H1 (cell line): ENCODE data around the gene TAF12. TPM values are rescaled to one million over a fixed set of nuclear protein-coding genes. Genes with fewer than 3 reads are reported as not detected.
"Not testable (repeated sequence)": the region's sequence is repeated elsewhere in the genome, so short reads cannot be mapped to it uniquely, and the experiment has no call there.

Source experiments
- CTCF ChIA-PET: fragments of 300-600 bp; sonication (Branson Sonifier 250); formaldehyde crosslinking; loops from one replicate; lab custom pipeline; 2021; ENCODE audit not compliant: partially characterized antibody; lab: Charles Lee
- POLR2A ChIA-PET: fragments of 300-600 bp; sonication (Branson Sonifier 250); formaldehyde crosslinking; loops from one replicate; lab custom pipeline; 2021; ENCODE audit warnings: inconsistent platforms; ENCODE audit not compliant: partially characterized antibody; lab: Charles Lee
- DNase-seq, 2 experiments: peaks; one replicate each; pipeline versions ENCODE4 v3.0.0 to v3.0.0-alpha.2; 2010 to 2022; ENCODE audit warnings: low spot score in 2 of 2, low read depth in 1 of 2, mixed read lengths in 1 of 2
- FAIRE-seq: peaks from 2 replicates; lab custom pipeline; 2011; peaks lifted over from hg19 to GRCh38; lab: Jason Lieb, UNC
- H2AFZ ChIP-seq: 2 replicates; pipeline ENCODE4 v1.8.1; 2012; ENCODE audit warnings: low read length, inconsistent platforms
- H2AK5ac ChIP-seq: 2 replicates; pipeline ENCODE4 v1.6.1; 2013; ENCODE audit warnings: low read depth, low read length
- H2BK120ac ChIP-seq: replicated peaks from 2 replicates; pipeline ENCODE3; 2013; ENCODE audit warnings: low read depth, low read length, inconsistent platforms
- H2BK12ac ChIP-seq: 2 replicates; pipeline ENCODE4 v1.6.1; 2013; ENCODE audit warnings: low read depth, low read length
- H2BK15ac ChIP-seq: 2 replicates; pipeline ENCODE4 v1.6.1; 2013; ENCODE audit warnings: low read length
- H2BK20ac ChIP-seq: 2 replicates; pipeline ENCODE4 v1.6.1; 2013; ENCODE audit warnings: low read length
- H2BK5ac ChIP-seq: 2 replicates; pipeline ENCODE4 v1.6.1; 2013; ENCODE audit warnings: low read depth, low read length
- H3K14ac ChIP-seq: 2 replicates; pipeline ENCODE4 v1.6.1; 2013; ENCODE audit warnings: inconsistent platforms; ENCODE audit not compliant: insufficient read length
- H3K18ac ChIP-seq: 2 replicates; pipeline ENCODE4 v1.6.1; 2013; ENCODE audit warnings: low read length; ENCODE audit errors: extremely low read depth
- H3K23ac ChIP-seq: 2 replicates; pipeline ENCODE4 v1.6.1; 2013; ENCODE audit warnings: inconsistent platforms; ENCODE audit not compliant: insufficient read length
- H3K23me2 ChIP-seq: 2 replicates; pipeline ENCODE4 v1.6.1; 2013; ENCODE audit warnings: low read depth, low read length
- H3K27ac ChIP-seq: 2 replicates; pipeline ENCODE4 v1.6.1; 2011; ENCODE audit warnings: low read depth, low read length, inconsistent platforms
- H3K27me3 ChIP-seq, 4 experiments: replicated peaks in 1 of 4; 1 replicate in 1 of 4; 2 replicates in 3 of 4; pipeline versions ENCODE4 v1.6.1 to v1.8.1; 2011 to 2013; ENCODE audit warnings: low read length in 3 of 4, mild to moderate bottlenecking in 3 of 4, inconsistent platforms in 2 of 4, mixed read lengths in 2 of 4, moderate library complexity in 1 of 4; ENCODE audit not compliant: control insufficient read depth in 3 of 4, insufficient read depth in 3 of 4; ENCODE audit errors: extremely low read depth in 1 of 4
- H3K36me3 ChIP-seq, 4 experiments: 2 replicates each; pipeline versions ENCODE4 v1.6.1 to v1.8.1; 2011 to 2013; ENCODE audit warnings: mild to moderate bottlenecking in 4 of 4, low read length in 3 of 4, moderate library complexity in 2 of 4, control low read depth in 1 of 4, inconsistent platforms in 1 of 4; ENCODE audit not compliant: insufficient read depth in 4 of 4, control insufficient read depth in 2 of 4
- H3K4ac ChIP-seq: replicated peaks from 2 replicates; pipeline ENCODE3; 2013; ENCODE audit warnings: low read length, low read depth, mixed read lengths, inconsistent platforms; ENCODE audit not compliant: insufficient read length
- H3K4me1 ChIP-seq, 4 experiments: replicated peaks in 1 of 4; 1 replicate in 1 of 4; 2 replicates in 3 of 4; pipeline versions ENCODE4 v1.6.1 to v1.8.1; 2011 to 2013; ENCODE audit warnings: low read length in 3 of 4, inconsistent platforms in 2 of 4, mixed read lengths in 1 of 4; ENCODE audit not compliant: insufficient read depth in 4 of 4, control insufficient read depth in 3 of 4
- H3K4me2 ChIP-seq, 2 experiments: 2 replicates each; pipeline versions ENCODE4 v1.6.1 to v1.8.1; 2011 to 2013; ENCODE audit warnings: low read depth in 2 of 2, low read length in 2 of 2, control low read depth in 1 of 2, inconsistent platforms in 1 of 2, mild to moderate bottlenecking in 1 of 2; ENCODE audit not compliant: insufficient read depth in 1 of 2
- H3K4me3 ChIP-seq, 4 experiments: fragments of 200-600, 300-600 bp in 1 of 4; sonication (generic), shearing (Covaris generic), sonication (Bioruptor Twin) in 1 of 4; 2 replicates each; pipeline versions ENCODE4 v1.5.1 to v1.8.1; 2011 to 2016; ENCODE audit warnings: low read length in 4 of 4, low read depth in 3 of 4, control low read depth in 2 of 4, inconsistent platforms in 2 of 4, mild to moderate bottlenecking in 2 of 4, mixed read lengths in 1 of 4, moderate library complexity in 1 of 4; ENCODE audit not compliant: insufficient read depth in 2 of 4; ENCODE audit errors: extremely low read depth in 1 of 4
- H3K56ac ChIP-seq: replicated peaks from 2 replicates; pipeline ENCODE3; 2013; ENCODE audit warnings: low read depth, mild to moderate bottlenecking, mixed read lengths, low read length, inconsistent platforms; ENCODE audit not compliant: insufficient read length
- H3K79me1 ChIP-seq: 2 replicates; pipeline ENCODE4 v1.6.1; 2013; ENCODE audit warnings: low read depth, low read length, control low read depth
- H3K79me2 ChIP-seq, 2 experiments: 2 replicates each; pipeline versions ENCODE4 v1.6.1 to v1.8.1; 2012 to 2013; ENCODE audit warnings: low read length in 2 of 2, mild to moderate bottlenecking in 2 of 2, inconsistent platforms in 1 of 2; ENCODE audit not compliant: insufficient read depth in 2 of 2, control insufficient read depth in 1 of 2
- H3K9ac ChIP-seq, 4 experiments: replicated peaks in 1 of 4; 1 replicate in 1 of 4; 2 replicates in 3 of 4; pipeline versions ENCODE4 v1.6.1 to v1.8.1; 2011 to 2013; ENCODE audit warnings: low read depth in 3 of 4, low read length in 3 of 4, control low read depth in 2 of 4, mild to moderate bottlenecking in 2 of 4, moderate library complexity in 2 of 4, inconsistent platforms in 1 of 4; ENCODE audit errors: extremely low read depth in 1 of 4
- H3K9me3 ChIP-seq, 2 experiments: 2 replicates each; pipeline versions ENCODE4 v1.6.1 to v1.8.1; 2012 to 2013; ENCODE audit warnings: mild to moderate bottlenecking in 2 of 2, moderate library complexity in 2 of 2, control low read depth in 1 of 2, inconsistent platforms in 1 of 2, low read depth in 1 of 2, low read length in 1 of 2, mixed read lengths in 1 of 2; ENCODE audit not compliant: insufficient read depth in 2 of 2
- H4K20me1 ChIP-seq, 2 experiments: replicated peaks in 1 of 2; 2 replicates each; pipeline versions ENCODE3 to v1.8.1; 2011 to 2013; ENCODE audit warnings: inconsistent platforms in 2 of 2, low read length in 2 of 2, mild to moderate bottlenecking in 1 of 2; ENCODE audit not compliant: insufficient read depth in 2 of 2, control insufficient read depth in 1 of 2
- H4K5ac ChIP-seq: 2 replicates; pipeline ENCODE4 v1.6.1; 2013; ENCODE audit warnings: low read length, low read depth, mixed read lengths, inconsistent platforms; ENCODE audit not compliant: insufficient read length
- H4K8ac ChIP-seq: 2 replicates; pipeline ENCODE4 v1.8.0; 2013; ENCODE audit warnings: mild to moderate bottlenecking, moderate library complexity, low read length, inconsistent platforms; ENCODE audit not compliant: insufficient read depth; ENCODE audit errors: extremely low read depth
- H4K91ac ChIP-seq: replicated peaks from 2 replicates; pipeline ENCODE3; 2013; ENCODE audit warnings: low read length, mixed read lengths, inconsistent platforms; ENCODE audit not compliant: insufficient read length
- WGBS, 2 experiments: shearing (Covaris generic) in 1 of 2; methylation state at CpG; one replicate each; pipeline versions ENCODE4 v1.1.6 to v1.1.7; 2013 to 2015; ENCODE audit warnings: low lambda C conversion rate in 2 of 2, mixed read lengths in 2 of 2, inconsistent platforms in 1 of 2, low coverage in 1 of 2, missing lambda C conversion rate in 1 of 2; ENCODE audit not compliant: insufficient replicate concordance in 2 of 2, insufficient coverage in 1 of 2, insufficient read length in 1 of 2; ENCODE audit errors: extremely low coverage in 1 of 2, missing lambda C conversion rate in 1 of 2; 5-methylcytosine and 5-hydroxymethylcytosine counted together
- polyA plus RNA-seq, 7 experiments: library from polyadenylated mRNA; depleted of rRNA in 3 of 7; stranded (reverse) in 5 of 7; unstranded in 2 of 7; fragments of >200 nt in 5 of 7; fragments of 200-250 nt in 2 of 7; gene quantifications; 1 replicate in 5 of 7; 2 replicates in 1 of 7; 4 replicates in 1 of 7; pipeline versions ENCODE4 v1.2.1 to v1.2.3, GENCODE V29; 2011 to 2013; ENCODE audit warnings: missing spikeins in 2 of 7, mixed read lengths in 2 of 7
- total RNA-seq: library from RNA; stranded (reverse); fragmentation: NEBNext Ultra II Directional; extraction: Animal tissue kit (Norgen Biotek cat#: 25700); gene quantifications from 2 replicates; pipeline ENCODE4 v1.2.1, GENCODE V29; 2021

TAF12 gene
- total and polyA plus RNA-seq, 2 of the 8 experiments (the other 6 are each of a cell fraction or from before 2014, with no cell fraction given) = 25.1 to 27.2 TPM

- CTCF ChIA-PET = interaction anchor here (1.2 kb wide), 1 partner anchor 10 kb away, joined by 3 read pairs; no protein-coding TSS in a partner anchor
Observed at GRCh38 chr1:28586585-28587391, 56.1 kb downstream of the TAF12 start.

More at GRCh38 chr1:28586585-28587391, 56.1 kb downstream of the TAF12 start:
- FAIRE-seq, H4K91ac ChIP-seq, H3K23me2 ChIP-seq, H4K5ac ChIP-seq, H2BK20ac ChIP-seq, H3K9me3 ChIP-seq, H3K79me2 ChIP-seq, H3K27me3 ChIP-seq, H3K14ac ChIP-seq, H3K23ac ChIP-seq, H3K36me3 ChIP-seq, H3K4me2 ChIP-seq, H2BK5ac ChIP-seq, H2BK15ac ChIP-seq, H3K18ac ChIP-seq, H3K4me3 ChIP-seq, H2AFZ ChIP-seq, H3K27ac ChIP-seq, H3K79me1 ChIP-seq, H4K20me1 ChIP-seq, H2BK12ac ChIP-seq, H2AK5ac ChIP-seq, H3K56ac ChIP-seq, H2BK120ac ChIP-seq, H3K4ac ChIP-seq, H3K9ac ChIP-seq, H4K8ac ChIP-seq, DNase-seq: not testable (repeated sequence)
- WGBS, 2 experiments = 99% methylated on average over 19 of the region's 19 CpGs; no CpG with 5 or more reads in 1 of the 2 experiments
- POLR2A ChIA-PET = interaction anchor here (1.0 to 23.4 kb wide), 6 partner anchors 8 to 67 kb away, joined by 3 to 660 read pairs (median 34); partner anchors contain the start of genes RCC1, RNU11, TAF12 and TRNAU1AP
- H3K4me1 ChIP-seq = peaks cover 2 to 13% (median 5%) of the 10 kb centered on the region in 4 experiments; a peak in 6 of 7 replicates
